ENCODE data around the gene CKAP5. TPM values are rescaled to one million over a fixed set of nuclear protein-coding genes. Genes with fewer than 3 reads are reported as not detected.
"Not testable (repeated sequence)": the region's sequence is repeated elsewhere in the genome, so short reads cannot be mapped to it uniquely, and the experiment has no call there.

CKAP5 gene
- total RNA-seq, 1 experiment from 2014 or later = 166 TPM

GRCh38 chr11:46711303-46711702 lies 134.8 kb downstream of the CKAP5 start:
- CTCF ChIA-PET = no interaction called here
- H3K27ac ChIP-seq (ENCODE audit: low read depth, low read length) = no peak overlapping the region
- H4K20me1 ChIP-seq (ENCODE audit: insufficient read depth) = no peaks in the 10 kb centered on the region
- ATAC-seq = no peak
- no peak overlapping the region for H3K9ac ChIP-seq (ENCODE audit: low read length)
- no TSS peak for BruUV-seq (replicated peaks)
- H3K9me3 ChIP-seq (ENCODE audit: control insufficient read depth in 1 of 2, insufficient read depth in 1 of 2, low read depth in 1 of 2, low read length in 2 of 2) = no peaks in the 10 kb centered on the region
- H3K79me2 ChIP-seq (ENCODE audit: insufficient read depth, low read length) = no peaks in the 10 kb centered on the region
- H3K4me3 ChIP-seq (replicated peaks in 1 of 2; ENCODE audit: low read depth in 1 of 2, low read length in 2 of 2) = no peak overlapping the region
- no peaks in the 10 kb centered on the region for H3K9me2 ChIP-seq (ENCODE audit: insufficient read depth)
- POLR2A ChIA-PET = no interaction called here
- no peaks in the 10 kb centered on the region for H3K27me3 ChIP-seq (ENCODE audit: insufficient read depth, low read length)
- intact Hi-C loops (cut with micrococcal nuclease) = no loop called here
- H2AFZ ChIP-seq (ENCODE audit: low read depth, low read length, poor library complexity, severe bottlenecking) = no peak overlapping the region
- RAD21 ChIA-PET (ENCODE audit: low non-redundant PET in 1 of 2, low total read pairs in 2 of 2, uncharacterized antibody in 2 of 2, unreplicated experiment in 2 of 2) = no interaction called here
- H3K4me1 ChIP-seq (ENCODE audit: control insufficient read depth in 1 of 2, insufficient read depth in 2 of 2, low read length in 2 of 2) = peaks cover 0 to 11% of the 10 kb centered on the region in 2 experiments; a peak in 1 of 4 replicates
- H3K4me2 ChIP-seq (ENCODE audit: low read length) = no peak overlapping the region
- TF ChIP-seq EGR1 (IDR thresholded peaks at IDR 0.05; ENCODE audit: low read depth) (no peak), RAD21 (IDR thresholded peaks at IDR 0.05; ENCODE audit: low read depth) (no peak), FOSL1 (IDR thresholded peaks at IDR 0.05; ENCODE audit: low read depth) (no peak), EZH2 (IDR thresholded peaks at IDR 0.05) (no peak), JUND (IDR thresholded peaks at IDR 0.05) (no peak)
- H3K36me3 ChIP-seq (ENCODE audit: control insufficient read depth in 1 of 2, insufficient read depth in 2 of 2, low read length in 2 of 2) = peaks cover 0 to 4% of the 10 kb centered on the region in 2 experiments; a peak in 2 of 4 replicates
- DNase-seq (ENCODE audit: low read depth, low spot score) = no peak

GRCh38 chr11:46710821-46711269 lies 135.2 kb downstream of the CKAP5 start:
- Histone ChIP-seq H2AFZ (ENCODE audit: low read depth, low read length, poor library complexity, severe bottlenecking) (no peak overlapping the region), H3K9me2 (ENCODE audit: insufficient read depth) (no peaks in the 10 kb centered on the region), H3K79me2 (ENCODE audit: insufficient read depth, low read length) (no peaks in the 10 kb centered on the region), H3K27ac (ENCODE audit: low read depth, low read length) (no peak overlapping the region), H3K4me1 (ENCODE audit: control insufficient read depth in 1 of 2, insufficient read depth in 2 of 2, low read length in 2 of 2) (peaks cover 0 to 11% of the 10 kb centered on the region in 2 experiments; a peak in 1 of 4 replicates), H3K36me3 (ENCODE audit: control insufficient read depth in 1 of 2, insufficient read depth in 2 of 2, low read length in 2 of 2) (peaks cover 0 to 4% of the 10 kb centered on the region in 2 experiments; a peak in 2 of 4 replicates), H3K9me3 (ENCODE audit: control insufficient read depth in 1 of 2, insufficient read depth in 1 of 2, low read depth in 1 of 2, low read length in 2 of 2) (no peaks in the 10 kb centered on the region), H4K20me1 (ENCODE audit: insufficient read depth) (no peaks in the 10 kb centered on the region), H3K9ac (ENCODE audit: low read length) (no peak overlapping the region), H3K27me3 (ENCODE audit: insufficient read depth, low read length) (no peaks in the 10 kb centered on the region), H3K4me3 (replicated peaks in 1 of 2; ENCODE audit: low read depth in 1 of 2, low read length in 2 of 2) (no peak overlapping the region), H3K4me2 (ENCODE audit: low read length) (no peak overlapping the region)
- intact Hi-C loops (cut with micrococcal nuclease) = no loop called here
- ChIA-PET POLR2A (no interaction called here), CTCF (no interaction called here), RAD21 (ENCODE audit: low non-redundant PET in 1 of 2, low total read pairs in 2 of 2, uncharacterized antibody in 2 of 2, unreplicated experiment in 2 of 2) (no interaction called here)
- DNase-seq (ENCODE audit: low read depth, low spot score) (no peak), ATAC-seq (no peak)
- TF ChIP-seq CBX3 (IDR thresholded peaks at IDR 0.05; ENCODE audit: low read depth) = no peak
- no peak for TF ChIP-seq ATF3 (IDR thresholded peaks at IDR 0.05)
- TF ChIP-seq FOSL1 (IDR thresholded peaks at IDR 0.05; ENCODE audit: low read depth) = no peak
- TF ChIP-seq ELF1 (IDR thresholded peaks at IDR 0.05; ENCODE audit: borderline replicate concordance, low read depth) = no peak
- no peak for TF ChIP-seq POLR2A (IDR thresholded peaks at IDR 0.05; ENCODE audit: borderline replicate concordance, extremely low read depth, insufficient read depth, insufficient read length)
- no peak for TF ChIP-seq MAX (IDR thresholded peaks at IDR 0.05)
- TF ChIP-seq CEBPB (IDR thresholded peaks at IDR 0.05; ENCODE audit: low read depth) = no peak
- no TSS peak for BruUV-seq (replicated peaks)

GRCh38 chr11:46709351-46709750 lies 136.7 kb downstream of the CKAP5 start:
- H4K20me1 ChIP-seq (ENCODE audit: insufficient read depth); H3K9me2 ChIP-seq (ENCODE audit: insufficient read depth); BruUV-seq (replicated peaks); H3K9ac ChIP-seq (ENCODE audit: low read length); H3K27ac ChIP-seq (ENCODE audit: low read depth, low read length); H3K4me1 ChIP-seq (ENCODE audit: control insufficient read depth in 1 of 2, insufficient read depth in 2 of 2, low read length in 2 of 2); CTCF ChIA-PET; H3K4me2 ChIP-seq (ENCODE audit: low read length); RAD21 ChIA-PET (ENCODE audit: low non-redundant PET in 1 of 2, low total read pairs in 2 of 2, uncharacterized antibody in 2 of 2, unreplicated experiment in 2 of 2); H3K4me3 ChIP-seq (replicated peaks in 1 of 2; ENCODE audit: low read depth in 1 of 2, low read length in 2 of 2); H3K79me2 ChIP-seq (ENCODE audit: insufficient read depth, low read length); POLR2A ChIA-PET; H3K27me3 ChIP-seq (ENCODE audit: insufficient read depth, low read length); DNase-seq (ENCODE audit: low read depth, low spot score); ATAC-seq; H2AFZ ChIP-seq (ENCODE audit: low read depth, low read length, poor library complexity, severe bottlenecking); H3K9me3 ChIP-seq (ENCODE audit: control insufficient read depth in 1 of 2, insufficient read depth in 1 of 2, low read depth in 1 of 2, low read length in 2 of 2); intact Hi-C loops (cut with micrococcal nuclease): not testable (repeated sequence)
- peaks cover 7 to 15% of the 10 kb centered on the region in 2 experiments; a peak in 3 of 4 replicates for H3K36me3 ChIP-seq (ENCODE audit: control insufficient read depth in 1 of 2, insufficient read depth in 2 of 2, low read length in 2 of 2)
